ENCODE data around the gene SLMAP. TPM values are rescaled to one million over a fixed set of nuclear protein-coding genes. Genes with fewer than 3 reads are reported as not detected.

Gene SLMAP
- total and polyA plus RNA-seq, 2 of the 4 experiments (the other 2 are of a cell fraction), result 15.5 to 26.5 TPM

- dilution Hi-C loops (cut with HindIII; ENCODE audit: low sequenced_read_pairs, unreplicated experiment), result no loop called here
- 20% methylated on average over 1 of the region's 4 CpGs; no CpG with 5 or more reads in 1 of the 2 experiments for WGBS, 2 experiments (ENCODE audit: extremely low coverage in 2 of 2, insufficient read length in 1 of 2)
Measured at GRCh38 chr3:57966829-57967228, 210.7 kb downstream of the SLMAP start.

More at GRCh38 chr3:57966829-57967228, 210.7 kb downstream of the SLMAP start:
- Histone ChIP-seq H3K9me1 (ENCODE audit: insufficient read depth, low read length) (peaks cover 5% of the 10 kb centered on the region), H2BK20ac (ENCODE audit: low read depth, low read length) (peak overlapping the region; percentile 8; the same call in 1 of the 2 replicates), H4K20me1 (ENCODE audit: insufficient read depth, low read length) (no peaks in the 10 kb centered on the region), H3K4me3 (ENCODE audit: insufficient read depth, low read depth, low read length) (no peak overlapping the region), H3K23ac (ENCODE audit: low read depth, low read length) (no peak overlapping the region), H3K9me3 (ENCODE audit: control insufficient read depth, insufficient read depth, low read length) (no peaks in the 10 kb centered on the region), H4K91ac (ENCODE audit: insufficient read depth, low read depth, low read length) (peak overlapping the region; percentile 27), H2AK9ac (replicated peaks; ENCODE audit: low read depth, low read length, poor library complexity) (no peak overlapping the region), H3K79me1 (ENCODE audit: low read depth in 1 of 2, low read length in 2 of 2) (0 out of 4 replicates have a peak, but pooled peaks cover 0 to 2% of the 10 kb centered on the region in 2 experiments), H4K5ac (ENCODE audit: low read depth, low read length) (0 out of 2 replicates have a peak overlapping the region, but pooled peaks have one; percentile 7), H3K14ac (replicated peaks; ENCODE audit: low read depth, low read length) (peak overlapping the region; percentile 20; the same call in 1 of the 2 replicates), H4K8ac (ENCODE audit: low read depth in 2 of 2, low read length in 2 of 2) (peak overlapping the region in 1 of 2 experiments; percentile 38; a peak in 2 of 4 replicates), H3K4ac (ENCODE audit: low read depth, low read length) (peak overlapping the region; percentile 40; the same call in 1 of the 2 replicates), H3K18ac (ENCODE audit: low read depth, low read length) (peak overlapping the region; percentile 18; the same call in 1 of the 2 replicates), H2AFZ (replicated peaks; ENCODE audit: low read length, poor library complexity) (no peak overlapping the region), H2BK5ac (ENCODE audit: low read depth, low read length, poor library complexity, severe bottlenecking) (no peak overlapping the region), H3K27ac (ENCODE audit: insufficient read depth, low read length) (peak overlapping the region; percentile 13; the same call in 1 of the 2 replicates), H3K9ac (ENCODE audit: low read depth, low read length) (no peak overlapping the region), H3K4me1 (ENCODE audit: control insufficient read depth, insufficient read depth, low read length) (peaks cover 6% of the 10 kb centered on the region), H2BK120ac (ENCODE audit: low read depth, low read length) (peak overlapping the region; percentile 66), H3K56ac (ENCODE audit: extremely low read depth, insufficient read depth, low read length) (no peak overlapping the region), H3K4me2 (ENCODE audit: low read depth, low read length) (no peak overlapping the region), H3K36me3 (ENCODE audit: control insufficient read depth, insufficient read depth, low read length) (no peaks in the 10 kb centered on the region), H2BK15ac (ENCODE audit: low read depth, low read length) (peak overlapping the region; percentile 23; the same call in 2 of the 3 replicates), H2AK5ac (ENCODE audit: low read depth, low read length) (no peak overlapping the region), H3K27me3 (ENCODE audit: control insufficient read depth, insufficient read depth, low read length) (no peaks in the 10 kb centered on the region)
- in situ Hi-C loops (cut with MboI; ENCODE audit: low sequenced_read_pairs), result no loop called here
- ATAC-seq (ENCODE audit: low read depth) (peak; percentile 22; the same call in 1 of the 2 replicates), DNase-seq (peak; percentile 37)
- POLR2A ChIA-PET (ENCODE audit: unreplicated experiment), result no interaction called here
- CTCF ChIA-PET, result interaction anchor here (0.8 kb wide), 1 partner anchor 19 kb away, joined by 3 read pairs; no protein-coding TSS in a partner anchor
- intact Hi-C loops (cut with micrococcal nuclease), result no loop called here
- TF ChIP-seq CTCF (conservative IDR thresholded peaks at IDR 0.05; ENCODE audit: low read depth, low read length) (no peak), RCOR1 (IDR thresholded peaks at IDR 0.05; ENCODE audit: insufficient replicate concordance, low read length) (no peak), MAZ (IDR thresholded peaks at IDR 0.05; ENCODE audit: borderline replicate concordance, low read depth, low read length) (no peak), ELK1 (IDR thresholded peaks at IDR 0.05; ENCODE audit: borderline replicate concordance, low read depth, low read length) (no peak), RAD21 (IDR thresholded peaks at IDR 0.05; ENCODE audit: low read length) (no peak), BHLHE40 (IDR thresholded peaks at IDR 0.05; ENCODE audit: low read depth, low read length) (no peak), CEBPB (IDR thresholded peaks at IDR 0.05; ENCODE audit: low read depth, low read length) (peak; percentile 81), CHD1 (IDR thresholded peaks at IDR 0.05; ENCODE audit: low read depth, low read length) (no peak)
- no TSS peak for BruUV-seq (replicated peaks)
